PC-3 (cell line): ENCODE data around the gene GPBP1L1.

Experiments used
- EZH2 ChIP-seq: fragments of 300-600 bp; sonication (generic); IDR thresholded peaks from one replicate; pipeline ENCODE4 v1.6.1; 2017; ENCODE audit warnings: antibody characterized with exemption, mild to moderate bottlenecking, low read length; ENCODE audit not compliant: unreplicated experiment
- TF ChIP-seq, protein P1 (sequence below): fragments of 300-600 bp; sonication (generic); conservative IDR thresholded peaks from 2 replicates; pipeline ENCODE4 v1.5.1; 2017; ENCODE audit warnings: antibody characterized with exemption, low read depth, mild to moderate bottlenecking, low read length

DNA sequence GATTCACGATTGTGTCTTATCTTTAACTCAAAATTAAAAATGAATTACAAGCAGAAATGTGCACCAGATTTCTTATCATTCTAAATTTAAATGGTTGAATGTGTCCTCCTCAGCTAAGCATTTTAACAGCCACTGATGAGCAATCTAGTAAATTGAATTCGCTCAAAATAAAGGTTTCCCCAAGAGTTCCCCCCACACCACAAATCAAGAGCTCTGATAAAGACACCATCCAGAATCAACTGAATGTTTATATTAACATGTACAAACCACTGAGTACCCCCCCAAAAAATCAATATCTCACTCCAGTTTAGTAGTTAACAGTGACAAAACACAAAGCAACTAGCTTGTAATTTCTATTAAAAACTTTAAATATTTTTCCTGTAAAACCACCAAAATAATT, 1.9 kb downstream of the GPBP1L1 start:
- TF ChIP-seq, protein P1, sequence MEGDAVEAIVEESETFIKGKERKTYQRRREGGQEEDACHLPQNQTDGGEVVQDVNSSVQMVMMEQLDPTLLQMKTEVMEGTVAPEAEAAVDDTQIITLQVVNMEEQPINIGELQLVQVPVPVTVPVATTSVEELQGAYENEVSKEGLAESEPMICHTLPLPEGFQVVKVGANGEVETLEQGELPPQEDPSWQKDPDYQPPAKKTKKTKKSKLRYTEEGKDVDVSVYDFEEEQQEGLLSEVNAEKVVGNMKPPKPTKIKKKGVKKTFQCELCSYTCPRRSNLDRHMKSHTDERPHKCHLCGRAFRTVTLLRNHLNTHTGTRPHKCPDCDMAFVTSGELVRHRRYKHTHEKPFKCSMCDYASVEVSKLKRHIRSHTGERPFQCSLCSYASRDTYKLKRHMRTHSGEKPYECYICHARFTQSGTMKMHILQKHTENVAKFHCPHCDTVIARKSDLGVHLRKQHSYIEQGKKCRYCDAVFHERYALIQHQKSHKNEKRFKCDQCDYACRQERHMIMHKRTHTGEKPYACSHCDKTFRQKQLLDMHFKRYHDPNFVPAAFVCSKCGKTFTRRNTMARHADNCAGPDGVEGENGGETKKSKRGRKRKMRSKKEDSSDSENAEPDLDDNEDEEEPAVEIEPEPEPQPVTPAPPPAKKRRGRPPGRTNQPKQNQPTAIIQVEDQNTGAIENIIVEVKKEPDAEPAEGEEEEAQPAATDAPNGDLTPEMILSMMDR = no peak
- no peak for TF ChIP-seq EZH2
